Stimulated activated CD8-positive, alpha-beta memory T cell treated with anti-CD3 and anti-CD28 coated beads, Interleukin-7, amount 100 ng/mL, for 48 hours (primary cell): ENCODE results near the gene POU2F2.

Experiments used
- DNase-seq, 2 donors: peaks; one replicate each; pipeline ENCODE4 v3.0.0-alpha.2; 2020; ENCODE audit warnings: low read depth in 1 of 2; ENCODE audit errors: extremely low read depth in 1 of 2

POU2F2 gene

DNA sequence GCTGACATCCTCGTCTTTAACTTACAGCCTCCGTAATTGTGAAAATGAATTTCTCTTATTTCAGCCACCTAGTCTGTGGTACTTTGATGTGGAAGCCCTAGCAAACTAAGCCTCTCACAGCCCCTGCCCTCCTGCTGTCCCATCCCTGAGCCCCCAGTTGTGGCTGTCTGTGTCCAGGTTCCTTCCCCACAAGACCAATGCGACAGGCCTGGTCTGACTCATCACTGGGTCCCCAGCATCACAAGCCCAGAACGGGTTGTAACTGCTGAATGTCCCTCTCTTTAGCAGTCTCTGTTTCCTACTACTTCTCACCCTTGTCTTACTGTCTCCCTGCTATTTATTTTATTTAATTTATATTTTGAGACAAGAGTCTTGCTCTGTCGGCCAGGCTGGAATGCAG lies 5.7 kb downstream of the POU2F2 start:
- no peak for DNase-seq

DNA sequence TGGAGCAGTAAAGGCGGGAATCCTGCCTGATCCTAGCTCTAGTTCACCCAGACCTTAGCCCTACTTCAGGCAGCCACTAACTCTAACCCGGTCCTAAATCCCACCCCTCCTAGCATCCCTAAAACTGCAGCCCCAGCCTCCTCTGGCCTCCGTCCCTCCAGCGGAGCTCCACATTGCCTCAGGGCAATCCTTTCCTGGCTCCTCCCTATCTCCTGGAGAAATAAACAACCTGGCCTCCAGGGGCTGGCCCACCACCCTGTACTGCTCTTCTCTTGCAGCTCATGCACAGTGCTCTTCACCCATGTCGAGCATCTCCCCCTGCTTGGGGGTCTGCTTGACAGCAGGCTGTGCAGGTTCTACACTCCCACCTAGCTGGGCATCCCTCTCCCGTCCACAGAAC lies 6.7 kb downstream of the POU2F2 start:
- DNase-seq, result no peak

DNA sequence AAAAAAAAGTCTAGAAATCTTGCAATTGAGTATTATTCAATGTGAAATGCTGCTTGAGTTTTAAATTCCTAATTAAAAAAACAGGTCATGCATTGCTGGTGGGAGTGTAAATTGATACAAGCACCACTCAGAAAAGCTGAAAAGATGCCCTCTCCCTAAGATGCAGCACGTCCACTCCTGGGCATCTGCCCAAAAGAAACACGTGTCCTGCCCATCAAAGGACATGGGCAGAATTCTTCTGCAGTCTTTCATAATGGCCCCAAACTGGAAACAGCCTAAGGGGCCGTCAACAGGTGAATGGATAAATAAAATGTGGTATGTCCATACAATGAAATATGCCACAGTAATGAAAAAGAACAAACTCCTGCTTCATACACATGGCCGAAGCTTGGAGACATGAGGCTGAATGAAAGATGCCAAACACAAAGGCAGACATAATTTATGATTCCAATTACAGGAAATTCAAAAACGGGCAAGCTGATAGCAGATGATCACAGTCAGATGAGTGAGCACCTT lies 7.8 kb downstream of the POU2F2 start:
- DNase-seq, result no peak

DNA sequence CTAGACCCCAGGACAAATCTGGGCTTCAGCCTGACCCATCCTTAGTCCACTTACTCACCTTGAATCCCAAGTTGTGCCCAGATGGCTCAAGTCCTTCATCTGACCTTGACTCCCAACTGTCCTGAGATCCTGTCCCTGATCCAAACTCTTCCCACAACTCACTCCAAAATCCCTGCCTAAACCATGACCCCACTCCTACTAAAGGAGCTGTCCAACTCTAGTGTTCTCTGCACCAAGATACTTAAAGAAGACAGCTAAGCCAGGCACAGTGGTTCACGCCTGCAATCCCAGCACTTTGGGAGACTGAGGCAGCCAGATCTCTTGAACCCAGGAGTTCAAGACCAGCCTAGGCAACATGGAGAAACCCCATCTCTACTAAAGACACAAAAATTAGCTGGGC lies 8.5 kb downstream of the POU2F2 start:
- no peak for DNase-seq

DNA sequence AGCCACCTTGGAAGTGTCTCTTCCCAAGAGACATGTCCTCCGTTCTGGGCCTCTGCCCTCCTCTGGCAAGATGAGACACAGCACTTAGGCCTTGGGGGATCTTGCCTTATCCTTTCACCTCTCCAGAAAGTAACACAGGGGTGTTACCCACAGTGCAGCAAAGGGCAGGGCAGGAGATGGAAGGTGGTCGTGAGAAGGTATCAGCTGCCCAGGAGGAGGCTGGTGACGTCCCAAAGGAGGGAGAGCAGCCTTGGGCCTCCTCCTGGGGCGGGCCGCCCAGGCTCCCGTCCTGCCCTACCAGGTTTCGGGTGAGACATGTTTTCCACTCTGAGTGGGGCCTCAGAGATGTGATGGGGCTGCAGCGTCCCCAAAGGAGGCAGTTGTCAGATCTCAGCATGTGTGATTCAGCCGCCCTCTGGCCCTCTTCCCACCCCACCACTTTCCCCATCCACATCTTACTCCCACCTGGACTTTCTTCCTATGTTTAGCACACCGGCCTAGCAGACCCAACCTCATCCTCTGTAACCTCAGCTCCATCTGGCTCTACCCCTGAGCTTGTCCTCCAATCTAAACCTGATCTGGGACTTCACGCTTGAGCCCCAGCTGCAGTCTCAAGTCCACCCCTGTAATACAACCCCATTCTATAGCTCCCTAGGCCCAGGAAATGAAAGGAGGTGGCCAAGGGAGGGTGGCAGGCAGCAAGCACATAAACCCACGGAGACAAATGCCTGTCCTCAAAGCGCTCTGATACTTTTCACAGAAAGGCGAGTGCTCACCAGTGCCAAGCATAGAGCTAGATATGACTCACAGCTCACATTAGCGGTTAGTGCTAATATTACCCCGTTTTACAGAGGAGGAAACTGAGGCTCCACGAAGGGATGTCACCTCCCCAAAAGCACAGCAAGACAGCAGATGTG lies 9.3 kb downstream of the POU2F2 start:
- DNase-seq, result peak; percentile 64 to 84

DNA sequence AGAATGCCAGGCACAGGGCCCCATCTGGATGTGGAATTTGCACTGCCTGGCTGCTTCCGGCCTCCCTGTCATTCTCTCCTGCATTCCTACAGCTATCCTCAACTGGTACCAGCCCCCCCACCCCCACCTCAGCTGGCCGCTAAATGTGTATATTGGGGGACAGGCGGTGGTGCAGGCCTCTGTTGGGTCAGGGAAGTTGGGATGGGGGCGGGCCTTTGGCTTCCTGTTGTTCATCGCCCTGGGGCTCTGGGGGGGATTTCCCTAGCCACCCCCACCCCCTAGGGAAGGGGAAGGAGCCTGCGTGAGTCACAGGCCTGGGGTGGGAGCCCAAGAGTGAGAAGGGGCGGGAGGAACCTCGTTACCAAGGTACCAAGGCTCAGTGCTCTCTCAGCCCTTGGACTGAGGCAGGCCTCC lies 10.6 kb downstream of the POU2F2 start:
- DNase-seq, result peak; percentile 74 to 91

DNA sequence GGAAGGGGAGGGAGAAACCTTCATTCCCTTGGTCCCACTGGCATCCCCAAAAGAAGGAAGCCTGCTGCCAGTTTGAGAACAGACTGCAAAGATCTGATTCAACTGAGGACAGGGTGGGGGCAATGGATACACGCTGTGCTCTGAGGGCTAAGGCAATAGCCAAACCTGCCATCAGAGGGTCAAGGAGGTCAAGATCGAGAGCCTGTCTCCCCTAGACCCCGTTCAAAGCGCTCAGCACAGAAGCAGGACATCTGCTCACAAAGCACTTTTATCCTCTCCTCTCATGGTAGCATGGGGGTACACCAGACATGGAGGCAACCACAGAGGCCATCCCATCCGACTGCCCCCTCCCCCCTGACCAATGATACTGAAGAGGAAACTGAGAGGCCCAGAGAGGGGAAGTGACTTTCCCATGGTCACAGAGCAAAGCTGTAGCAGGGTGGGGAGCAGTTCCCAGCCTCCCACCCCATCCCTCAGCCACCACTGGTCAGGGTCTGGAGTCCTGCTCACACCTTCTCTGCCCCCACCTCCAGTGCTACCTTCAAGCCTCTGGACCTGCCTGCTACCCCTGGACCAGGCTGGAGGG lies 11.1 kb downstream of the POU2F2 start:
- no peak for DNase-seq

DNA sequence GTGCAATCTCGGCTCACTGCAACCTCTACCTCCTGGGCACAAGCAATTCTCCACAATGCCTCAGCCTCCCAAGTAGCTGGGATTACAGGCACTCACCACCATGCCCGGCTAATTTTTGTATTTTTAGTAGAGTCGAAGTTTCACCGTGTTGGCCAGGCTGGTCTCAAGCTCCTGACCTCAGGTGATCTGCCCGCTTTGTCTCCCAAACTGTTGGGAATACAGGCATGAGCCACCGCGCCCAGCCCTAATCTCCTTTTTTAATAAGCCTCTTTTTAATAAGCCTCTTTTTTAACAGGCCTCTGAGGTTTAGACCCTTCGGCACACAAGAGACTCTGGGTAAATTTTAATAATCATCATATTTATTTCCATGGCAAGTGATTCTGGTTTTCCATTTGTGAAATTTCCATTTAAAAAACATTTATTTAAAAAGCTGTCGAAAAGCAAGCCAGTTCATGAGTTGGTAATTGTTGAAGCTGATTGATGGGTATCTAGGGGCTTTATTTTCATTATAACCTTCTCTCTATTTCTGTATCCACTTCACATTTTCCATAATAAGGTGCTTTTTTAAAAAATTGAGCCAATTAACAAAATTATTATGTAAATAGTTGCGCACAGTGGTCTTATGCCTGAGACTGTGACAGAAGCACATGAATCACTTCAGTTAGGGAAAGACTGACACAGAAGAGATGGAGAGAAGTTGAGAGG lies 11.8 kb downstream of the POU2F2 start:
- DNase-seq, result no peak

DNA sequence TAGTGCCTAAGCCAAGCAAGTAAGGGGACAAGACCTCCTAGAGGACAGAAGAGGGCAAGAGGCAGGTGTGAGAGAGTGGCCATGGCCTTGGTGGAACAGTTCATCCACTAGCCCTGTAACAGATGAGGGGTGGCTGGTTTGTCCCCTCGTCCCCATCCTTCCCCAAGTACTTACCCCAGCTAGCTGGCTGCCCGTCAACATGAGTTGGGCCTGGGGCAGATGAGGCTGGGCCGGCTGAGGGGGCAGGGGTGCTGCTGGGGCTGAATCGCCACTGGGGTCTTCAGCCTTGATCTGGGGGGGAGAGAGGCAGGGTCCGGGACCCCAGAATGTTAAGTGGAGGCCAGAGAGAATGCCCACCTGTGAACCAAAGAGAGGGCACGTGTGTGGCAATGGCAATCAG lies 15.2 kb downstream of the POU2F2 start:
- no peak for DNase-seq

DNA sequence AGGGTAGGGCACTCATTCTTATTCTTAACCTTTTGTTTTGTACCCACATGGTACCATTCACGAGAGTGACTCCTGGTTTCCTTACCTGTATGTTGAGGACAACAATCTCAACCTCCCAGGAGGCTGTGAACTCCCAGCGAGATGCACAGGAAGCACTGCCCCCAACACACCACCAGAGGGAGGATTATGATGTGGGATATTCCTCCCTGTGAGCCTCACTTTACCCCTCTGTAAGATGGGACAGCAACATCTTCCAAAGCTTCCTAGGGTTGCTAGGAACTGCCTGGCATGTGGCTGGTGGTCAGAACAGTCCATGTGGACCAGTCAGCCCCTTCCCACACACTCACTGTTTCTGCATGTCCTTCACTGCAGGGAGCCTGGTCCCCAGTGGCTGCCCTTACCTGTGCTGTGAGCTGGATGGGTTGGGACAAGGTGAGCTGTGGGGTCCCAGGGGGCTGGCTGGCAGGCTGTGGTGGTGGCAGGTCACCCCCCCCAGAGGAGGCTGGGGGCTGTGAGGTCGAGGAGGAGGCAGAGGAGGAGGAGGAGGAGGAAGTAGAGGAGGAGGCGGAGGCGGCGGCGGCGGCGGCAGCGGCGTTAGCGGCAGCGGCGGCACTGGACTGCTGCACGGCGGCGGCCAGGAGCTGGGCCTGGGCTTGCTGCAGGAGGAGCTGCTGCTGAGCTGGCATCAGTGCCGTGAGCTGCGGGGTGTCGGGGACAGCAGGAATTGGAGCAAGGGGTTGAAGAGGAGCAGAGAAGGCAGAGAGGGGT lies 15.8 kb downstream of the POU2F2 start:
- no peak for DNase-seq

DNA sequence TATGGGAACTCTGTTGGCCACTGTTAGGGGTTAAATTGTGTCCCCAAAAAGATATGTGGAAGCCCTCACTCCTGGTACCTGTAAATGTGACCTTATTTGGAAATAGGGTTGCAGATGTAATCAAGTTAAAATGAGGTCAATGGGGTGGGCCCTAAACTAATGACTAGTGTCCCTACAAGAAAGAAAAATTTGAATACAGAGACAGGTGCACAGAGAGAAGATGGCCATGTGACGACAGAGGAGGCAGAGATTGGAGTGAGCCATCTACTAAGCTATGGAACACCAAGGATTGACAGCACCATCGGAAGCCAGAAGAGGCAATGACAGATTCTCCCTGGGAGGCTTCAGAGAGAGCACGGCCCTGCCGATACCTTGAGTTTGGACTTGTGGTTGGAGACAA lies 16.5 kb downstream of the POU2F2 start:
- DNase-seq, result no peak

DNA sequence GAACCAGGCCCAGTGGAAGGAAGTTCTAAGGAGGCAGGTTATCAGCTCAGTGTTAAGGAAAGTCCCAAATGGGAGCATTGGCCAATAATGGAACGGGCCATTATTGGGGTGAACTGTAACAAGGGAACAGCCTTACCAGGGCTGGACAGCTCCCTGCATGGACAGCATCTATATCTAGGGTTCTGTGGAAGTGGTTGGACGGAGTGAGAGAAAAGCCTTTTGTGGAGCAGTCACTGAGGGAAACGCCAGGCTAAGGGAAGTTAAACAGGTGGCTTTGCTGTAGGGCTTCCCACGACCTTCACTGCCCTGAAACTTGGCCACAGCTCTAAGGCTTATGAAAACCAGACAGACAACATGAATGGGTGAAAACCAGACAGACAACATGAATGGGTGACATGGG lies 17.0 kb downstream of the POU2F2 start:
- no peak for DNase-seq

DNA sequence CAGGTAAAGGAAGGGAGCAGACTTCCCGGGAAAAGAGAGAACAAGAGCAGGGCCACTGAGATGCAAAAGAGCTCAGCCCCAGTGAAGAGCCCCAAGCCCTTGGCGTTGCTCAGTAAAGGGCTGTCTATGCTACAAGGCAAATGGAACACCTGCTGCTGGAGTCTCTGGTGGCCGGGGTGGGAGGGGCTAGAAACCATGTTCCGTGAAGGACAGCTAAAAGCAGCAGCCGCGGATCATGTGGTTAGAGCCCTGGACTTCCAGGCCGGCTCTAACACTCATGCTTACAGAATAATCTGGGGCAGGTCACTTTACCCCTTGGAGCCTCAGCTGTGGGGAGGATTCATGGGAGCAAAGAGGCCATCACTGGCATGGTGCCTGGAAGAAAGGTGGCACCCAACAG lies 17.8 kb downstream of the POU2F2 start:
- no peak for DNase-seq

DNA sequence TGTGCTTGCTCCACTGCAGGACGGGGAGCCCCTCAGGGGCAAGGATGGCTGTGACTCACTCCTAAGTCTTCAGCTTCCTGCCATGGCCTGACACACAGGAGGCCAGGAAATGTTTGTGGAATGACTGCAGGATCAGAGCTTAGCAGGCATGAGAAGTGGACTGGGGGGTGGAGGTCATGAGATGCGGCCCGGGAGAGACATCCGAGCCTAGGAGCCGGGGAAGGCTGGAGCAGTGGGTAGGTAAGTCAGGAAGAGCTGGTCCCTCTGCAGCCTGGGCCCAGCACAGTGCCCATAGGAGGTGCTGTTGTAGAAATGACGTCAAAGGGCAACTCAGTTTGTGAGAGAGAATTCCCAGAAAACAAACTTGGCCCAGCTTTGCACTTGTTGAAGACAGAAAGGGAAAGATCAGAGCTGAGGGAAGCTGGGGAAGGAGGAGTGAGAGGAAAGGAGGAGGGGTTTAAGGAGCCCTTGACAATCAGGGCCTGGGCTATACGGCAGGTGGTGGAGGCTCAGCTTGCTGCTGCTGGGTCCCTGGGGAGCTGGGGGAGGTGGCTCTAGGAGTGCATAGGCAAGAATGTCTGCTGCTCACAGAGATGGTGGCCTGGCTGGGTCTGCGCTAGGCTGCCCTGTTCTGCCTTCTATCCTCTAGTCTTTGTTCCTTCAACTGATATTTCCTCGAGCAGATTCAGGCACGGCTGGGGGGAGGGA lies 18.5 kb downstream of the POU2F2 start:
- no peak for DNase-seq

DNA sequence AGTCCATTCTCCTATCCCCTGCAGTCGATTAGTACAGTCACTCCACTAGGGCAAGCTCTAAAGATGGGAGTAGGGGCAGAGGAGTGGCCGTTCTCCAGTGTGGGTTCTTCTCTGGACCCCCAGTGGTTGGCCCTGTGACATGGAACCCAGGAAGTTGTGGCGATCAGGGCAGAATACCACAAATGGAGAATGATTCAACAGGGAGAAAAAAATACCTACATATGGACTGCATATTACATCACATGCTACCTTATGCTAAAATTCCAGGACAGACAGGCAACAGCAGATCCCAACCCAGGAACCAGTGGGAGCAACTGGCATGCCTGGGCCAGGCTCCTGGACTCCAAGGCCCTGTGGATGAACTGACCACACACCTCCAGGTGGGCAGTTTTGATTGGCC lies 20.4 kb downstream of the POU2F2 start:
- no peak for DNase-seq

DNA sequence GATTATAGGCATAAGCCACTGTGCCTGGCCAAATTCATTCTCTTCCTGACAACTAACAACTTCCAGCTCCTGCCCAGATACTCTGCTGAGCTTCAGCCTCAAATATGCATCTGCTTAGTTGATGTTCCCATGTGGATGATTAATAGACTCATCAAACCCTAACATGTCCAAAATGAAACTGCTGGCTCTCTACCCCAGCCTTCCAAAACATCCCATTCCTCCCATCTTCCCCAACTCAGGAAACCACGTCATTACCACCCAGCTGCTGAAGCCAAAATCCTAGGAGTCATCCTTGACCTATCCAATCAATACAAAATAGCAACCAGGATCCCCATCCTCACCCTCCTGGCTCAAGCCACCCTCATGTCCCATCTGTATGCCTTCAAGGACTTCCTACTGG lies 20.9 kb downstream of the POU2F2 start:
- no peak for DNase-seq

DNA sequence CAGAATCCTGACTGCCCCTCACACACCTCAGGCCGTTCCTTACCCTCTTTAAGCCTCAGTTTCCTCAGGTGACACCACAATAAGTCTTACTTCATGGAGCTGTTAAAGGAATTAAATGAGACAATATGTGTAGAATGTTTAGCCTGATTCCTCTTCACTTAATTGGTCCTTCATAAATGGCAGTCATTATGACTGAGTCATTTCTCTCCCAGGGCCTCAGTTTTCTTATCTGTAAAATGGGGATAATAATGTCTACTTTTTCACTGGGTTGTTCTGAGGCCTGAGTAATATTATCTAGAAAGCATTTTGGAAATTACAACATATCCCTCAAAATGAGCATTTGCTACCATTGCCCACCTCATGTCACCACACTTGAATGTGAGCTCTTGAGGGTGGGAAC lies 21.6 kb downstream of the POU2F2 start:
- no peak for DNase-seq

DNA sequence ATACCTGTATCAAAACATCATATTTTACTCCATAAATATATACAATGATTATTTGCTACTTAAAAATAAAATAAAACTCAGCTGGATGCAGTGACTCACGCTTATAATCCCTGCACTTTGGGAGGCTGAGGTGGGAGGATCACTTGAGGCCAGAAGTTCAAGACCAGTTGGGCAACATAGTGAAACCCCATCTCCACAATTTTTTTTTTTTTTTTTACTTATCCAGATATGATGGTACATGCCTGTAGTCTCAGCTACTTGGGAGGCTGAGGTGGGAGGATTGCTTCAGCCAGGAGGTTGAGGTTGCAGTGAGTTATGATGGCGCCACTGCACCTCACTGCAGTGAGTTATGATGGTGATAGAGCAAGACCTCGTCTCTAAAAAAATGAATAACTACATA lies 22.4 kb downstream of the POU2F2 start:
- DNase-seq, result no peak

DNA sequence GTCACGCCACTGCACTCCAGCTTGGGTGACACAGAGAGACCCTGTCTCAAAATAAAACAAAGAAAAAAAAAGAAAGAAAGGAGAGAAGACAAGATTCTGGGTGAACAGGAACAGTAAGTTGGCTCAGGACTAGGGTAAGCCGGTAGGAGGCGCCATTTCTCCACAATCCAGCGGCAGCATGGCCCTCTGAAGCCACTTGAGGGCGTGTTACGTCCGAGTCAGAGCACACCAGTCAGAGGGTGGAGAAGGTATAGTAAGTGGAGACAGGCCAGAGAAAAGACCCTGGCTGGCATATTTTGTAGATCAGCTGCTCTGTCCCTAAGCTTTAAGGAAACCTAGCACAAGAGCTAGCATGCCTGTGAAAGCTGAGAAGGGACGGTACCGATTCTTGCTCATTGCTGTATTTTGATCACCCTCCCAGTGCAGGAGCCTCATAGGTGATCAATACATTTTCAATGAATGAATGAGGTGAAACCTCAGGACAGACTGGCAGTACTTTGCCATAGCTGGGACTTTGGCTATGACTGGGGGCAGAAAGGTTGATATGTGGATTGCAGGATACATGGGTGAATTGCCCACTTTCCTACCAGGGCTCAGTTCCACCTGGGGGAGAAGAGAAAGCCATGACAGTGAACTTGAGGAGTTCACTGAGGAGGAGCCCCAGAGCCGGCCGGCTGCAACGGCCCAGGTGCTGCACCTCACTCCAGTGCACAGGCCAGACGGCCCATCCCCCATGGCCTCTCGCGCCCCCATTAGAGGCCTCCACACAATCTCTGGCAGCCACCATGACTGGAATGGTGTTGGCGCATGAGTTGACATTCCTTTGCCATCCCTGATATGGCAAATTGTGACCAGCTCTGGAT lies 23.5 kb downstream of the POU2F2 start:
- DNase-seq, result peak; percentile 71 to 74
